Measurements from ENCODE around the gene FAM151B. TPM values are rescaled to one million over a fixed set of nuclear protein-coding genes. Genes with fewer than 3 reads are reported as not detected.
A peak's percentile ranks its signal among the peaks of the same experiment; 100 is the strongest.
"Not testable (repeated sequence)": the region's sequence is repeated elsewhere in the genome, so short reads cannot be mapped to it uniquely, and the experiment has no call there.

Gene FAM151B
- total RNA-seq, 2 experiments from 2014 or later, result 0.12 TPM; not detected in 1

DNA sequence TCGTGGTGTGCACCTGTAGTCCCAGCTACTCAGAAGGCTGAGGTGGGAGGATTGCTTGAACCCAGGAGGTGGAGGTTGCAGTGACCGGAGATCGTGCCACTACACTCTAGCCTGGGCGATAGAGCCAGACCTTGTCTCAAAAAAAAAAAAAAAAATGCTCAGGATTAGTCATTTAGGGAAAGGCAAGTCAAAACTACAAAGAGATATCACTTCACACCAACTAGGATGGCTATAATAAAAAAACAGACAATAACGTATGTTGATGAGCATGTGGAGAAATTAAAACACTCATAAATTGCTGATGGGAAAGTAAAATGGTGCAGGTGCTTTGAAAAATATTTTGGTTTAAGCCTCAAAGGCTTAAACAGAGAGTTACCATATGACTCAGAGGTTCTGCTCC, 88.5 kb downstream of the FAM151B start:
- Mint-ChIP-seq H3K9me3 (ENCODE audit: low read depth) (no peaks in the 10 kb centered on the region), H3K4me1 (peaks cover 14% of the 10 kb centered on the region), H3K36me3 (no peaks in the 10 kb centered on the region), H3K4me3 (no peak overlapping the region), H3K27ac (no peak overlapping the region), H3K27me3 (peaks cover 74% of the 10 kb centered on the region)
- DNase-seq (no peak), ATAC-seq (peak; percentile 16)
- CTCF ChIA-PET, result no interaction called here

- no peak overlapping the region for H3K4me3 Mint-ChIP-seq
- no peak for ATAC-seq
- H3K27ac Mint-ChIP-seq, result no peak overlapping the region
- peaks cover 66% of the 10 kb centered on the region for H3K27me3 Mint-ChIP-seq
- CTCF ChIA-PET, result no interaction called here
- no peak for DNase-seq
- H3K4me1 Mint-ChIP-seq, result peaks cover 14% of the 10 kb centered on the region
- no peaks in the 10 kb centered on the region for H3K9me3 Mint-ChIP-seq (ENCODE audit: low read depth)
- no peaks in the 10 kb centered on the region for H3K36me3 Mint-ChIP-seq
Observed at GRCh38 chr5:80577707-80578106, 89.8 kb downstream of the FAM151B start.

GRCh38 chr5:80579050-80579449, 91.2 kb downstream of the FAM151B start:
- DNase-seq (no peak), ATAC-seq (no peak)
- no peak overlapping the region for H3K4me3 Mint-ChIP-seq
- no peaks in the 10 kb centered on the region for H3K9me3 Mint-ChIP-seq (ENCODE audit: low read depth)
- peaks cover 14% of the 10 kb centered on the region for H3K4me1 Mint-ChIP-seq
- H3K27me3 Mint-ChIP-seq, result peaks cover 58% of the 10 kb centered on the region
- no peak overlapping the region for H3K27ac Mint-ChIP-seq
- CTCF ChIA-PET, result no interaction called here
- no peaks in the 10 kb centered on the region for H3K36me3 Mint-ChIP-seq

DNA sequence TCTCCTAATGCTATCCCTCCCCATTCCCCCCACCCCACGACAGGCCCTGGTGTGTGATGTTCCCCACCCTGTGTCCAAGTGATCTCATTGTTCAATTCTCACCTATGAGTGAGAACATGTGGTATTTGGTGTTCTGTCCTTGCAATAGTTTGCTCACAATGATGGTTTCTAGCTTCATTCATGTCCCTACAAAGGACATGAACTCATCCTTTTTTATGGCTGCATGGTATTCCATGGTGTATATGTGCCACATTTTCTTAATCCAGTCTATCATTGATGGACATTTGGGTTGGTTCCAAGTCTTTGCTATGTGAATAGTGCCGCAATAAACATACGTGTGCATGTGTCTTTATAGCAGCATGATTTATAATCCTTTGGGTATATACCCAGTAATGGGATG, 92.4 kb downstream of the FAM151B start:
- H3K9me3 Mint-ChIP-seq (ENCODE audit: low read depth); DNase-seq; H3K4me3 Mint-ChIP-seq; CTCF ChIA-PET; H3K27ac Mint-ChIP-seq; ATAC-seq; H3K36me3 Mint-ChIP-seq: not testable (repeated sequence)
- H3K27me3 Mint-ChIP-seq, result peaks cover 49% of the 10 kb centered on the region
- peaks cover 14% of the 10 kb centered on the region for H3K4me1 Mint-ChIP-seq

DNA sequence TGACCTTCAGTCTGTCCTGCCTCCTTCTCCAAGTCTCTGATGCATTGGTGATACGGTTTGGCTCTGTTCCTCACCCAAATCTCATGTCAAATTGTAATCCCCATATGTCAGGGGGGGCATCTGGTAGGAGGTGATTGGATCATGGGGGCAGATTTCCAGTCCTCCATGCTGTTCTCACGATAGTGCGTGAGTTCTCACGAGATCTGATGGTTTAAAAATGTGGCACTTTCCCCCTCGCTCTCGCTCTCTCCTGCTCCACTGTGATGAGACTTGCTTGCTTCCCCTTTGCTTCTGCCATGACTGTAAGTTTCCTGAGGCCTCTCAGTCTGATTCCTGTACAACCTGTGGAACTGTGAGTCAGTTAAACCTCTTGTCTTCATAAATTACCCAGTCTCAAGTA, 96.9 kb downstream of the FAM151B start:
- ATAC-seq (no peak), DNase-seq (no peak)
- peaks cover 16% of the 10 kb centered on the region for H3K27me3 Mint-ChIP-seq
- CTCF ChIA-PET, result no interaction called here
- H3K4me3 Mint-ChIP-seq, result no peak overlapping the region
- H3K9me3 Mint-ChIP-seq (ENCODE audit: low read depth), result no peaks in the 10 kb centered on the region
- H3K36me3 Mint-ChIP-seq, result no peaks in the 10 kb centered on the region
- no peak overlapping the region for H3K27ac Mint-ChIP-seq
- H3K4me1 Mint-ChIP-seq, result no peaks in the 10 kb centered on the region

DNA sequence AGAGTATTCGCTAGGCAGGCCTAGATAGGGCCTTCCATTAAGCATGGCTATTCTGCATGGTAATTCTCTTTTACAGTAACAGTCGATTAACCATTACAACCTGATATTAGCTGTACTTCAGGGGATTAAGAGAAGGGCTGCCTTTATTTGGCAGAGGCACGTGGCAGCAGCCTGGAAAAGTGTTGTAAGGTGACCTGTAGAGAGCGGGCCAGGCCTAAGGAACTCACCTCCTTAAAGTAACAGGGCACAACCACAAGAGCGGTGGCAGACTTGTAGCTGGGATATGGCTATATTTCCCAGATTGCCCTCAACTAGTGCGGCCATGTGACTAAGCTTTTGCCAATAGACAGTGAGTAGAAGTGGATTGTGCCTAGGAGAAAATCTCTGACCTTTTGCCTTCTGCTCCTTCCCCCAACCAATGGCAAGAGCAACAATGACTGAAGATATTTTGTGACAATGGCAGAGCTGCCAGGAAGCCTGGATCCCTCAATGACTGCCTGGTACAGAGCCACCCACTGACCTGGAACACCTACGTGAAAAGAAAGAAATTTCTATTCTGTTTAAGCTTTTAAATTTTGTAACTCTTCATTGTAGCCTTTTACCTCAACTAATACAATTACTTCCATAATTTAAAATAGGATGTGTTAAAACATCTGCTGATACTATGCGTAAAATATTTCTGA, 101.1 kb downstream of the FAM151B start:
- no peaks in the 10 kb centered on the region for H3K36me3 Mint-ChIP-seq
- no peaks in the 10 kb centered on the region for H3K4me1 Mint-ChIP-seq
- no peak overlapping the region for H3K27ac Mint-ChIP-seq
- CTCF ChIA-PET, result no interaction called here
- no peak overlapping the region for H3K4me3 Mint-ChIP-seq
- no peak for ATAC-seq
- H3K9me3 Mint-ChIP-seq (ENCODE audit: low read depth), result no peaks in the 10 kb centered on the region
- H3K27me3 Mint-ChIP-seq, result peaks cover 14% of the 10 kb centered on the region
- DNase-seq, result no peak

GRCh38 chr5:80590766-80591165, 102.9 kb downstream of the FAM151B start:
- Mint-ChIP-seq H3K4me3 (no peak overlapping the region), H3K4me1 (no peaks in the 10 kb centered on the region), H3K36me3 (no peaks in the 10 kb centered on the region), H3K27me3 (peaks cover 14% of the 10 kb centered on the region), H3K27ac (no peak overlapping the region), H3K9me3 (ENCODE audit: low read depth) (no peaks in the 10 kb centered on the region)
- ATAC-seq (no peak), DNase-seq (no peak)
- CTCF ChIA-PET, result no interaction called here

DNA sequence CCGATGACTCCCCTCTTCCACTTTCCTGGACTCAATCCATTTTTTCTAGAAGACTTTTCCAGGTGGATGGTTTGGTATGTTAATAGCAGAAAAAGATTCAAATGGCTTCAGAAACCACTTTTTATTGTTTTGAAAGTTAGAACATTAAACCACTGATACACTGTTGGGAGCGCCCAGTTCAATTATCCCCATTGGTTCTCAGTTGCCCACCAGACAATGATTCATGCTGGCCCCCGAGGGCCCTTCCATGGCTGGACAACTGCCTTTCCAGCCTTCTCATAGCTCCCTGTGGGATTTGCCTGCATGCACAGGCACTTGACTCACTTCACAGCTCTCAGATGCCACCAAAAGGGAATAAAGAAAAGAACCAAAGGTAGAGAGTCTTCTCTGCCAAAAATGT, 103.5 kb downstream of the FAM151B start:
- Mint-ChIP-seq H3K27me3 (peaks cover 14% of the 10 kb centered on the region), H3K4me3 (no peak overlapping the region), H3K27ac (no peak overlapping the region), H3K4me1 (no peaks in the 10 kb centered on the region), H3K9me3 (ENCODE audit: low read depth) (no peaks in the 10 kb centered on the region), H3K36me3 (no peaks in the 10 kb centered on the region)
- CTCF ChIA-PET, result no interaction called here
- ATAC-seq (no peak), DNase-seq (no peak)

DNA sequence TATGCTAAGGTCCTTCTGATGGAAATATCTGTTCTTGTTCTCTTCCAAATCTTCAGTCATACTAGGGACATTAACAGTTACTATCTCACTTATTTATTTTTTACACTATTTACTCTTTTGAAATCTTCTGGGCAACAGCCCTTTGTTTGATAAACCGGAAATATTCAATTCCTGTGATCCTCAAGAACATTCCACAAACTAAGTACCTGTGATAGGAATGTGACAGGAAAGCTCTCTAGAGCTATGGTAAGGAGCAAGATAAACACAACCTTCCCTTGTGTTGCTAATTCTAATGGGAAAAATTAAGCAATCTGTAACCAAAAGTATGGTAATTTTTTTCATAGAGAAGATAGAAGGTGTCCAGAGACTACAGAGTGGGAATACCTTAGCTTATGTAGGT, 104.2 kb downstream of the FAM151B start:
- Mint-ChIP-seq H3K4me1 (no peaks in the 10 kb centered on the region), H3K36me3 (no peaks in the 10 kb centered on the region), H3K27me3 (peaks cover 14% of the 10 kb centered on the region), H3K27ac (no peak overlapping the region), H3K9me3 (ENCODE audit: low read depth) (no peaks in the 10 kb centered on the region), H3K4me3 (no peak overlapping the region)
- DNase-seq, result no peak
- ATAC-seq, result no peak
- CTCF ChIA-PET, result no interaction called here

Other genes starting within 250 kb of the FAM151B start
- 10 to 100 TPM; 26.8 to 38.0 TPM for gene SERINC5, start 232.1 kb upstream of the FAM151B start, total RNA-seq
- not detected for gene SPZ1, start 168.1 kb upstream of the FAM151B start, total RNA-seq
- 10 to 100 TPM; 12.0 to 12.1 TPM for gene ZFYVE16, start 80.0 kb upstream of the FAM151B start, total RNA-seq
- not detected for gene ANKRD34B, start 82.2 kb downstream of the FAM151B start, total RNA-seq
- gene MSH3, start 166.6 kb downstream of the FAM151B start, total RNA-seq, result 10 to 100 TPM; 22.3 to 26.3 TPM
- 10 to 100 TPM; 72.0 to 76.9 TPM for gene DHFR, start 166.9 kb downstream of the FAM151B start, total RNA-seq